Activated CD4-positive, alpha-beta T cell treated with anti-CD3 and anti-CD28 coated beads, Interleukin-10, Interleukin-2, amounts not matched to agents 100 ng/mL and 50 ng/mL, durations not matched to agents 16 hours and 8 hours (primary cell): ENCODE data around the gene MED13L.
A peak's percentile ranks its signal among the peaks of the same experiment; 100 is the strongest.
"Not testable (repeated sequence)": the region's sequence is repeated elsewhere in the genome, so short reads cannot be mapped to it uniquely, and the experiment has no call there.

Source experiments
- DNase-seq: peaks from one replicate; pipeline ENCODE4 v3.0.0-alpha.2; 2020

Gene MED13L

DNA sequence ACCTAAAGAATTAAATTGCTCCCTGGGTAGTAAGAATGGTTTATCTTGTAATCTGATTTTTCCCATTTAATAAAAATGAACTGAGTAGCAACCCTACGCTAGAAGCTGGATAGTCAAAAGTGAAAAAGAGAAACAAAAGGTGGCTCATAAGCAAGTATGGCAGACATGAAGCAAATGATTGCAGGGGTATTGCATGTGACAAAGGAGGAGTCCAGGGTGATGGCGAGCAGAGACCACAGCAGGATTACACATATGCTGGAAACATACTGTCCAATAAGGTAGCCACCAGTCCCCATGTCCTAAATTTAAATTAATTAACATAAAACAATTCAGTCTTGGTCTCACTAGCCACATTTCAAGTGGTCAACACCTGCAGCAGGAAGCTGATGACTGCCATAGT lies 283.8 kb downstream of the MED13L start:
- no peak for DNase-seq

DNA sequence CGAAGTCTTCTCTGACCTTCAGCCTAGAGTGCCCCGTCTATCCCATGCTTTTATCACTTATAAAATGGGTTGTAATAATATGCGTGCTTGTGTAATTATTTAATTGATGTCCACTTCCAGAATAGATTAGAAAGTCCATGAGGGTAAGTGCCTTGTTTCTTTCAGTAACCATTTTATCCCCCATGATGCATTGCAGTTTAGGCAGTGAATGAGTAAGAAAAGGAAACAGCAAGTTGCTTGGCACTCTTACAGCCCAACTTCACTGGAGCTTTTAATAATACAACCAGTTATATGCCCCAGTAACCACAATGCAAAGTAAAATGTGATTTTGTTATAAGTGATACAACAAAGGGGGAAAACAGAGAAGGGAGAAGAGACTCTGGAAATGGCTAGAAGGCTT lies 287.3 kb downstream of the MED13L start:
- no peak for DNase-seq

DNA sequence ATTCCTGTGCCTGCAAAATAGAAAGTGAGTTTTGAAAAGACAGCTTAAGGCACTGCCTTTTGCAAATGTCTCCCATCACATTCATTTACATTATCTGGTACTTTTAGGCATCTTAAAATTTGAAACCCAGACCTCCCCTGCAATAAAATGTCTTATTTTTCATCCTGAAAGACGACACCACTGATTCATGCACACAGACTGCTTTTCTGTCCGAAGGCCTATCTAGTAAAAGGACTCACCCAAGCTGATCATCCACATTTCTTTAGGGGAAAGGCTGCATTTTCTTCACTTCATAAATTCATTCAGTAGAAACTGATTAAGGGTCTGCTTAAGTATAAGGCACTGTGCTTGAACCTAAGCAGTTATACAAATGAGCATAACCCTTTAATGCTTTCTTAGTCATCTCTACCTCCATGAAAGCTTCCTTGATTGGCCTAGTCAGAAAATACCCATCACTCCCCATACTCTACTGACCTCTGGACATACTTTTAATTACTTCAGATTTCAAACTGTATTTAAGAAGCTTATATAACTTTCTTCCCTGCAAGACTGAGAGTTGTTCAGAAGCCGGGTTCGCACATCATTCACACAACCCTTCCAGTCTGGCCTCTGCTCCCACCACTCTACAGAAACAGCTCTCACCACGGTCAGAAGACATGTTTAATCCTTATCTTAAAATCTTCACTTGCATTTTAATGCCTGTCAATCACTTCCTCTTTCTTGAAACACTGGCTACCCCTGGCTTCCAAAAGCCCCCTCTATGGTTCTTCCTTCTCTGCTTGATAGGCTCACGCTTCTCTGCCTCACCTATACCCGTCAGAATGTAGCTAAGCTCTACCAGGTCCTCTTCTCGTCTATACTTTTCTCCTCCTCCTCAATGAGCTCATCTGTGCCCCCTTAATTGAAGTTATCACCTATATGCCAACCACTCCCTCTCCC lies 288.6 kb downstream of the MED13L start:
- no peak for DNase-seq

DNA sequence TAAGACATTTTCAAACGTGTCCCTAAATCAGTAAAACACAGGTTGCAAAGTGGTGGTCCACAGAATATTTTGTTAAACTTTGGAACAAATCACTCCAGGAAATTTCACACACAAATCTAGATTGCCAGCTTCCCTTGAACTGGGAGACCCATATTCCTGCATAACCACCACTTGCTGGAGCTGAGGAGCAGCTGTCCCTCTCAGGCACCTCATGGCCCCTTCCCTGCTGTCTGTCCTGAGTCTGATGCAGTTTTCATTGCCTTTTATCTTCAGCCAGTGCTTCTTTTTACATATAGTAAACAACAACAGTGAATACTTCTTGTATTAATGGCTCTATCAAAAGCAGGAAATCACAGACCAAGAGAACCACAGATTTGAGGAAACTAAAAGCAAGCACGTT lies 289.3 kb downstream of the MED13L start:
- DNase-seq, result no peak

DNA sequence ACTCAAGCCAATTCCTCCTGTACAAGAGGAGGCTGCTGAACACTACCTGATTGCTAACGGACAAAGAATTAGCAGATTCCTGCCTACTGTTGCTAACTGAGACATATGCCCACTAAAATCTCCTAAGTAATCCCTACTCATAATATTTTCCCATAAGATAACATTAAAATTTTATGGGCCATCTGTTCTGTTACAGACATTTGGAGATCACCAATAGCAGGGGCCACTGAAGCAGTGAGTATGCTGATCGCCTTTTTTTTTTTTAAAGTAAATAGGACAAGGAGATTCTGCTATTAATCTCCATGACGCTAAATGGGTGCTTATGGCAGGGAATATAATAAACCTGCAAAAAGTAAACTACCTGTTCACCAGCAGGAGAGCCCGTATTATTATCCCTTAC lies 292.9 kb downstream of the MED13L start:
- no peak for DNase-seq

DNA sequence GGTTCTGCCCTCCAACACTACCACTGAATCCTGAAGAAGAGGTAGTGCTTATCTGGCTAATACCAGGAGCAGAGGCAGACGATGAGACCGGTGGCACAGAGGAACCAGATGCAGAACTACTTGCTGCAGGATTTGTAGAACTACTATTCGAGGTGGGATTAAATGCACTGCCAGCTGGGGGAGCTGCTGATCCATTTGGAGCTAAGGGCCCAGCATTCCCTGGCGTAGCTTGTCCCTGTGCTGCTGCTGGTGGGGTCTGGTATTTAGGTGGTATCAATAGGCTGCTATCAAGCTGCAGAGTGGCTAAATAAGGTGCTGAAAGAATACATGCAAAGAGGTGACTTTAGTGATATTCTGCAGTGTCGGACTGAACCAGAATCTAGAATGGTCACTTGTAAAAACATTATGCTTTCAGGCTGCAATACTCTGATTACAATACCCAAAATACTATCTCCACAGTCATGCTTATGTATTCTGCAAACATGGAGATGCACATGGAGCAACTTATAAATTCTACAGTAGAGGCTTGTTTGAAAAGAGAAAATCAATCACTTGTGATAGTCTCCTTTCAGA lies 294.2 kb downstream of the MED13L start:
- DNase-seq, result no peak

DNA sequence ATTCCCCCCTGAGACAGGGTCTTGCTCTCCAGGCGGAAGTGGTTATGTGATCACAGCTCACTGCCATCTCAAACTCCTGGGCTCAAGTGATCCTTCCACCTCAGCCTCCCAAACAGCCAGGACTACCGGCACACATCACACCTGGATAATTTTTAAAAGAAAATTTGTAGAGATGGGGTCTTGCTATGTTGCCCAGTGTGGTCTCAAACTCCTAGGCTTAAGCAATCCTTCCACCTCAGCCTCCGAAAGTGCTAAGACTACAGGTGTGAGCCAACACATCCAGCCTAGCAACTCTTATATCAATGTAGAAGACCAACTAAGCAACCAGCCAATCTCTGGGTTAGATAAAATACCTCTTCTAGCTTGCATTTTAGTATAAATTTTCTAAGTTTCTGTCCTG lies 297.2 kb downstream of the MED13L start:
- no peak for DNase-seq

DNA sequence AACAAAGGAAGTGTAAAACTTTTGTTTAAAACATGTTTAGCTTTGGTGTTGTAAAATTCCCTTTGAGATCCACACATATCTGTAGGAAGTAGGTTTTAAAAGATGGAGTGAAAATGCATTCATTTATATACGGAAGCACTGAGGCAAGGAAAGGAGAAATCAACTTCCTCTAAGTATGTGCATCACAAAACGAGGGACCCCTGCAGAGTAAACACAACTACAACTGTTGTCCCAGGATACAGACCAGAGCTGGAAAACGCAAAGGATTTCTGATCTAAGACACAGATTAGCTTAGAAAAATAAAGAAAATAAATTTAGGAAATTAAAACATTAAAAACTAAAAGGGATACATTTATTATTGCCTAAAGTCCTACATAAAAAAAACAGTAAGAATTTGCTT lies 297.6 kb downstream of the MED13L start:
- no peak for DNase-seq

DNA sequence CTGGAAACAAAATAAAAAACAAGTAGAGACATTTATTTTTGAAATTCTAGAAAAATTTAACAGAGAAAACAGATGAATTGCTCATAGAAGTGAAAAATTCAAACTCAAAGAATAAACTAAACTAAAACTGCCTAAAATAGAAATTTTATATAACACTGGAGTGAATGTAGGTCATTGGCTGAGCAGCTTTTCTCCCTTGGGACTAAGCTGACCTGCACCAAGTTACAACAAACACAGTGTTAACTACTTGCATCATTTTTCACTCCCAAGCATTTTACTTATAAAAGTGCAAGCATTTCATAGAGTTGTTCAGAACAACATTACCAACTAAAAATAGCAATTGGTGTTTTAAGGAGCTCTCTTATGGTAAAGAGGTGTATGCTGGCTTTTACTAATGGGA lies 298.1 kb downstream of the MED13L start:
- DNase-seq, result no peak

DNA sequence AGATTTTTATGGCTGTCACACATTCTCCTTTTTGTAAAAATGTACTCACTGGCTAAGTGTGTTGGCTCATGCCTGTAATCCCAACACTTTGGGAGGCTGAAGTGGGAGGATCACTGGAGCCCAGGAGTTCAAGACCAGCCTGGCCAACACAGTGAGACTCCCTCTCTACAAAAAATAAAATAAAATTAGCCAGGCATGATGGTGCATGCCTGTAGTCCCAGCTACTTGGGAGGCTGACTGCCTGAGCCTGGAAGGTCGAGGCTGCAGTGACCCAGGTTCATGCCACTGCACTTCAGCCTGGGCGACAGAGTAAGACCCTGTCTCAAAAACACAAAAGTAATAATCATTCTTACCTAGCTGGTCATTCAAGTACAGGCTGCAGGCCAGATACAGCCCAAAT lies 300.7 kb downstream of the MED13L start:
- not testable (repeated sequence) for DNase-seq

DNA sequence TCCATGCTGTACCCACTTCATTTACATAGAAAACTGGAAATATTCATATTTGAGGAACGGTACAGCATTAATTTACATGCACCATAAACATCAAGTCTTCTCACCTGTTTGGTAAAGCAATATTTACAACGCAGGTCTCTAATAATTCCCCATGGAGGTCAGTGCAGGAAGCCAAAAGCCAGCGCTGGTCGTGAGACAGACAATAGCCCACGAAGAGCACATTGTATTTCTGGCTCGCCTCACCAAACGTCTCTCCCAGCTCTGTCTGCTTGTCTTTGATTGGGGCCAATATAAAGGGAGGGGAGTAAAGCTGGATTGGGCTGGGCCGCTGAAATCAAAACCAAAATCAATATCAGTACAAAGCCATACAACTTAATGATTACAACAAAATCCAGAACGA lies 302.1 kb downstream of the MED13L start:
- DNase-seq, result no peak

DNA sequence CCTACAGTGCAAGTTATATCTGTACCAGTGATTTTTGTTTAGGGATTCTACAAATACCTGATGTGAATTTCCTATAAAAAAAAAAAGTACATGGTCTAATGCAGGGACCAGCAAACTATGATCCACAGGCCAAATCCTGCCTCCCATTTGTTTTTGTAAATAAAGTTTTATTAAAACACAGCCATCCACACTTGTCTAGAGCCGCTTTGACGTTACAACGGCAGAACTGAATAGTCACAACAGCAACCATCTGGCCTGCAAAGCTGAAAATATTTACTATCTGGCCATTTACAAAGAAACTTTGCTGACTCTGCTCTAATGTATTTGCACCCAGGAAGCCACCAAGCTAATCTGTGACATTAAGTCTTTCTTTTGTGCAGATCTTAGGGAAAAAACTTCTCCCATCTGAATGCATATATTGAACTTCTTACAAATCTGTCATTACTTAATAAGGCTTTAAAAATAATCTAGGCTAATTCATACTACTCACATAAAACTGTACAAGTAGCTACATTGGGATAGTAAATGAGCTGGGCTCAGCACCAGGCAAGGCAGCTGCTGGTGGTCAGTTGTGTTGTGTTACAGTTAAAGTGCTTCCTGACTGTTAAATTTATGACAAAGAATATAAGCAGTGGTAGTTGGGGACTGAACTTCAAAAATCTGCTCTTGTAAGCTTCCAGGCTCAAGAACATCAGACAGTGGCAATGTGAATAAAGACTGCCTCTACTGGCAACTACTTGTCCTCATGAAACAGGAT lies 303.3 kb downstream of the MED13L start:
- no peak for DNase-seq

DNA sequence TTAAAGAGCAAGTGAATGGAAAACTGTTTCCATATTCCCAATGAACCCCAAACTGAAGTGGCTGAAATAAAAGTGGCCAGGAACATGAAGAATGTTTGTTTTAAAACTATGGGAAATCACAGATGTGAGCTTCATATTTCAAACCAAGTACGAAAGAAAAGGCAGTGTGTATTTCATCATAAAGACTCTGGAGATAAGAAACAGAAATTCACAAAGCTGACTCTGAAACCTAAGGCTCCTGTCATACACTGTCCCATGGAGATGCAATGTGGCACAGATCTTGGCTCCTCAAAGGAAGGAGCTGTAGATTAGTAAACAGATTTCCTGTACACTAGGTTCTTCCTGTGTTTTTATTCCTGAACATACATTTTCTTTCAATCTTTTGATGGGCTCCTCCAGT lies 304.4 kb downstream of the MED13L start:
- DNase-seq, result no peak

DNA sequence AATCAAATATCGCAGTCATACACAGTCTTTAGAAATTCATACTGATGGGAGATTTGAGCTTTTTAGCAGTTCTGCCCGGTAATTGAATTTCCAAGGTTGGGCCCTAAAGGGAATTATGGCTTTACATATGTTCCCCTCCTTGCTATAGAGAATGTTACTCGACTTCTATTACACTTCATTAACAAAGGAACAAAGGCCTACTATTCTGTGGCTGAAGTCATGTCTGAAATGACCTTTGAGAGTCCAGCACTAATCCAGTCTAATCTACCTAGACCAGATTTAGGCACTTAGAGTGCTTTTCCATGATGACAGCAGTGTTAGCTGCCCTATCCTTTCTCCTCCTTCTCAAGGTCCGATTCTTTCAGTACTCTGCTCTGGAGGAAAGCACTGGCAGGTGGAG lies 305.3 kb downstream of the MED13L start:
- no peak for DNase-seq

DNA sequence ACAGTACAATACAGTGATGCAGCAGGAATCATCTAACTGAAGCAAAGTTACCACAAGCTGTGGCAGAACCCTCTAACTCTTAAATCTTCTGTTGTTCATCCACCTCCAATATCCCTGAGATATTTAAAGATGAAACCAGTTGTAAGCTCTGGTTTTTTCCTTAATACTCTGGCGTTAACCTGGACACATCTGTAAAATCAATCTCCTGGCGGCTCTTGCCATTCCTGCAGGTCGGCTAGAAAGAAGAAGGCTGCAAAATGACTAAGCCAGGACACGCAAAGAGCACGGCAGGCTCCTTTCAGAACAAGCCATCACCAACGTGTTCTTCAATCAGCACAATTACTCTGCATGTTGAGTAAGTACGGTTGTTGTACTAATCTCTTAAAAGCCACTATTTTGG lies 309.3 kb downstream of the MED13L start:
- DNase-seq, result no peak

DNA sequence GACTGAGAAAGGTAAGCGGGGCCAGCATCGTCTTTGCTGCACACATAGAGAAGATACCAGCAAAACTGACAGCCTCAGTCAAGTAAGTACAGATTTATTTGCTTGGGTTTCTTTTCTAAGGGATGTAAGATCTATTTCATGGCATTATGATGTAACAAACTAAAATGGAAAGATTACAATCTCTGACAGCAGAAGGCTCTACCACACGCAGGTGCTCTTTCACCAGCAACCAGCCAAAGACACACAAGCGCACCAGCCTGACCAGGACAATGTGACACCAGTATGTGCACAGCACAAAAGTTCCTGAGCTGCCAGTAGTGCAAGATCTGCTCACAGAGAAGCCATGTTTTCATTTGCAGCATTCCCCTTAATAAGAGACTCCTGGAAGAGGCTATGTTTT lies 311.1 kb downstream of the MED13L start:
- DNase-seq, result no peak

DNA sequence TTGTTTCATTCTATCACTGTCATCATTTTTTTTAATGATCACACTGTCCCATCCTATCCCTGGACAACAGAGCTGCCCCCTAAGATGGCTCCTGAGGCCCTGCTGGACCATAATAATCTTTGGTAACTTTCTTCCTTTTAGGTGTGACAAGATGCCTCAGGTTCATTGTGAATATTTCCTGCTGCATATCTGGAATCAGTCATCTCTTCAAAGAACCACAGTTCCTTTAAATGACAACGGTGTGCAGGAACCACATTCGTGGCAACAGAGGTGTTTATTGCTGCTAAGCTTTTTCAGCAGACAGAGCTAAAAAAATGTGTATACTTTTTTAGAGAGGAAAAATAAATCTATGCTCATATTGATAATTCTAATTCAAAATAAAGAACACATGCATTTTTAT lies 312.9 kb downstream of the MED13L start:
- peak; percentile 52 for DNase-seq

DNA sequence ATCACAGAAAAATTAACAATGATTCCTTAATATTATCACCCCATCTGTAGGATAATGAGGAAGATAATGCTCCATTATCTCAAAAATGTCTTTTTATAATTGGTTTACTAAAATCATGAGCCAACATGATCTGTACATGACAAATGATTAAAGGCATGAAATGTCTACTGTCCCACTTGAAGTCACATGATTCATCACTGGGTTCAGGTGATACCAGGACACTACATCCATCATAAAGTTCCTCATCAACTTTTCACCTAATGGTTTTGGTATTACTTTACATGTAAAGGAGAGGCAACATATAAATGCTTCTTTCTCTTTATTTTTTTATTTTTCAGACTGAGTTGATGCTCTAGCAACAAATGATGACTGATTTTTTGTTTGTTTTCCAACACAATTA lies 313.3 kb downstream of the MED13L start:
- no peak for DNase-seq

DNA sequence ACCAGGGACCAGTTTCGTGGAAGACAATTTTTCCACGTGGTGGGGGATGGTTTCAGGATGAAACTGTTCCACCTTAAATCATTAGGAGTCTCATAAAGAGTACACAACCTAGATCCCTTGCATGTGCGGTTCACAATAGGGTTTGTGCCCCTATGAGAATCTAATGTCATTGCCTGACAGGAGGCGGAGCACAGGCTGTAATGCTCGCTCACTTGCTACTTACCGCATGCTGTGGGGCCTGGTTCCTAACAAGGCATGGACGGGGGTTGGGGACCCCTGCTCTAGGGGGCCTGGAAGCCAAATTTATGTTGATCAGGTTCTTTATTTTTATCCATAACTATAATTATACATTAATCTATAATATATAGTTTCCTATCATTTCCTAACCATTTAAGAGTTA lies 315.3 kb downstream of the MED13L start:
- DNase-seq, result no peak

DNA sequence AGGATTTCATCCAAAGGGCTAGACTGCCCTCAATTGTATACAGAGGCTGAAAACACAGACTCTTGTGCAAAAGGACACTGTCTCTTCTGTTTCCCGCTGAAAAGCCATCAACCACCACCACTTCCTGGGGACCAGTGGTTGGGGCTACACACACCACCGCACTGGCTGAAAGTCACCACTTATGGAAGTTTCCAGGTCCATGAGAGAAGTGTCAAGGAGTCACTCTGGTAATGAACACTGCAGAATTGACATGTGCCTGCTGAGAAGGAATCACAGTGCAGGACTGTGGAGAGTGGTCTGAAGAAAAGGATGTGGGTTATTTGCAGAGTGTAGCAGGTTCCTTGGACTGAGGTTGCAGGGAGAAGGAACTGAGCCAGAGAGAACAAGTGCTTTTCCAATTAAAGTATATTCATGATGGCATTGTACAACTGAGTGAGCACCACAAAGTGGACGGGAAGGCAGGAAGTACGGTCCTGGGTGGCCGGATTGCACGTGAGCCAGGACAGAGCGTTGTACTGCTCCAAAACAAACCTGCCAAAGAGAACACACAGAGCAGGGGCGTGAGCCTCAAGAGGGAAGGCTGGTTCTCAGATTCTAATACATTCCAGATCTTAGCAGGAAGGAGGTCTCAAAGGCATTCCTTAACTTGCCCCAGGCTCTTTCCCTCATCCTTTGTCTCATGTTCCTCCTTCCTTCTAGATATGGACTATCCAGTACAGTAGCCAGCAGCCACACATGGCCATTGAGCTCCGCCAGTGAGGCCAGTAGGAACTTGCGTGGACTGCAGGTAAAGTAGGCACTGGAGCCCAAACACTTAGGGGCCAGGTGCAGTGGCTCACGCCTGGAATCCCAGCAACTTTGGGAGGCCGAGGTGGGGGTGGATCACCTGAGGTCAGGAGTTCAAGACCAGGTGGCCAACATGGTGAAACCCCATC lies 316.4 kb downstream of the MED13L start:
- peak; percentile 37 for DNase-seq

DNA sequence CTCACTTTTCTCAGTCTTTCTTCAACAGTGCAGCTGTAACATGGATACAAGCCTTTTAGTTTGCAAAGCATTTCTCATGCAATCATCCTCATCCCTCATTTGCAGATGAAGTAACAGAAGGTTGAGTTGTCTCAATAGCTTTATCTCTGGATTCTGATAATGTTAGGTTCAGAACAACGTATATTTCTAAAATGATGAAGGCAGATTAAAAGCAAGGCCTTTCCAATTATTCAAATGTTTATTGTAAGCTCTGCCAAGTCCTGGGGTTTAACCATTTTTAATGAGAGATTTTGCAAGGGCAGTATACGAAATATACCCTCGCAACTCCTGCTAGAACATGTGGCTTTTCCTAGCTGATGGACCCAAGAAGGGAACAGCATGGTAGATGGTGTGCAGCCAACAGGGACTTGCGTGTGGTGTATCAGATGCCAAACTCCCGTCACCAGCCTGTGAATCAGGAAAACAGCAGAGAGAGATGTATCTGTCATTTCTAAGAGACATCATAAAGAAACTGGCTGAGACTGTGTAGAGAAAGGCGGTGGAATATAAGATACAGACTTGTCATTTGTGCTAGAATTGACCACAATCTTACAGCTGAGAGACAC lies 319.7 kb downstream of the MED13L start:
- no peak for DNase-seq

DNA sequence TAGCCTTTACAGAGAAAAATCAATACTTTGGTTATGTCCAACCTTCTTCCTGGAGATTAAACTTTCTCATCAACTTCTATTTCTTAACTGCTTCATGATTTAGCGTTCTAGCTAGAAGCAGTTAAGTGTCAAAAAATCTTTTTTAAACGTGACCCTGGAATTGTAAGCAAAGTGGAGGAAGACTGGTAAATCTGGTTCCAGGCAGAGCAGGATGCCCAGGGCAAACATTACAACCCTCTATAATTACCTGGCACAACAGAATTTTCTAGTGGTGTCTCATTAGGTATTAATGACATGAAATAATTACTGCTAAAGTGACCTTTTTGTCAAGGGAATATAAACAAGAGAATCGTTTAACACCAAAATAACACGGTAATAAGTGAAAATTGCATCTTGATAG lies 320.8 kb downstream of the MED13L start:
- no peak for DNase-seq
